Transverse colon (tissue), 3 donors: ENCODE results near the gene CEACAM4.
A peak's percentile ranks its signal among the peaks of the same experiment; 100 is the strongest.

Experiments used
- POLR2A ChIP-seq: fragments of 450-650 bp; IDR thresholded peaks from one replicate; pipeline ENCODE4 v1.6.1; 2016; ENCODE audit warnings: antibody characterized with exemption, mild to moderate bottlenecking, moderate library complexity
- TF ChIP-seq, protein P1 (sequence below), 5 experiments: fragments of 200-600 bp in 3 of 5; fragments of 450-650 bp in 2 of 5; sonication (generic) in 3 of 5; IDR thresholded peaks; 1 replicate in 2 of 5; 2 replicates in 3 of 5; pipeline ENCODE4 v1.5.1; 2016 to 2017; ENCODE audit warnings: antibody characterized with exemption in 5 of 5, inconsistent platforms in 3 of 5, mild to moderate bottlenecking in 2 of 5, moderate library complexity in 1 of 5

DNA sequence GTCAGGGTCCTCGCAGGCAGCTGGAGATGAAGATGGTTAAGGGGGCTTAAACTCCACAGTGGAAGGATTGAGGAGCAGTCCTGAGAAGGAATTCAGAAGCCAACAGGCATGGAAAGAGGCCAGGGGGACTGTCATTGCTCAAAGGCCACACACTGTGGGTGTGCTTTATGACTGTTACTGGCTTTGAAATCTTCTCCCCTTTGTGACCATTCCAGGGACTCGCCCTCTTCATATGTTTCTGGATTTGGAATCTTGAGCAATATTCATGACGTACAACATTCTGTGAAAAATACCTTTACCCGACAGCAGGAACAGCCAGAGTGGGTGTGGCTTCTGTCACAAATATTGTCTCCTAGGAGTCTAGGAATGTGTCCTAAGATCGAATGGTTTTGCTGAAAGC is 44.6 kb upstream of the CEACAM4 start:
- peak; percentile 12 for TF ChIP-seq POLR2A
- TF ChIP-seq, protein P1, sequence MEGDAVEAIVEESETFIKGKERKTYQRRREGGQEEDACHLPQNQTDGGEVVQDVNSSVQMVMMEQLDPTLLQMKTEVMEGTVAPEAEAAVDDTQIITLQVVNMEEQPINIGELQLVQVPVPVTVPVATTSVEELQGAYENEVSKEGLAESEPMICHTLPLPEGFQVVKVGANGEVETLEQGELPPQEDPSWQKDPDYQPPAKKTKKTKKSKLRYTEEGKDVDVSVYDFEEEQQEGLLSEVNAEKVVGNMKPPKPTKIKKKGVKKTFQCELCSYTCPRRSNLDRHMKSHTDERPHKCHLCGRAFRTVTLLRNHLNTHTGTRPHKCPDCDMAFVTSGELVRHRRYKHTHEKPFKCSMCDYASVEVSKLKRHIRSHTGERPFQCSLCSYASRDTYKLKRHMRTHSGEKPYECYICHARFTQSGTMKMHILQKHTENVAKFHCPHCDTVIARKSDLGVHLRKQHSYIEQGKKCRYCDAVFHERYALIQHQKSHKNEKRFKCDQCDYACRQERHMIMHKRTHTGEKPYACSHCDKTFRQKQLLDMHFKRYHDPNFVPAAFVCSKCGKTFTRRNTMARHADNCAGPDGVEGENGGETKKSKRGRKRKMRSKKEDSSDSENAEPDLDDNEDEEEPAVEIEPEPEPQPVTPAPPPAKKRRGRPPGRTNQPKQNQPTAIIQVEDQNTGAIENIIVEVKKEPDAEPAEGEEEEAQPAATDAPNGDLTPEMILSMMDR (IDR thresholded peaks at IDR 0.05) = no peak
